Measurements from ENCODE around the gene SYK. TPM values are rescaled to one million over a fixed set of nuclear protein-coding genes. Genes with fewer than 3 reads are reported as not detected.

Gene SYK
- total RNA-seq, 1 donor from 2014 or later = 0.36 TPM

DNA sequence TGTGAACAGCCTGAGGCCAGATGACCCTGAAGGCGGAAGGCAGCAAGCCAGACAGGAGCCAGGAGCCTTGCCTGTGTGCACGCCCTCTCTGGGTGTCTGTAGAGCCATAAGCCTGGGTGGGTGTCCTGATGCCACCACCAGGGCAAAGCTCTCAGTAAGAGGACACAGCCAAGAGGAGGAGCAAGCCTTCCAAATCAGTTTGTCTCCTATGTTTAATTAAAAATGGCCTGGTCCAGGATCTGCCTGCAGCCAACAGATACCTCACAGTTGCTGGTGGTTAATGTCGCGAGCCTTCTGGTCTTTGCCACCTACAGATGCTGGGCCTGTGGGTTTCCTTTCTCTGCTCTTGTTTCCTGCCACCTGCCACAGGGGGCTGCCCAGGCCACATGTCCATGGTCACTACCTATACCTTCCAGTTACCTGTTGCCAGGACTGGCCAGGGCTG, 56.9 kb downstream of the SYK start:
- Mint-ChIP-seq H3K9me3 (ENCODE audit: unreplicated experiment) (no peaks in the 10 kb centered on the region), H3K4me1 (ENCODE audit: unreplicated experiment) (peaks cover 3% of the 10 kb centered on the region), H3K4me3 (ENCODE audit: unreplicated experiment) (no peak overlapping the region)

DNA sequence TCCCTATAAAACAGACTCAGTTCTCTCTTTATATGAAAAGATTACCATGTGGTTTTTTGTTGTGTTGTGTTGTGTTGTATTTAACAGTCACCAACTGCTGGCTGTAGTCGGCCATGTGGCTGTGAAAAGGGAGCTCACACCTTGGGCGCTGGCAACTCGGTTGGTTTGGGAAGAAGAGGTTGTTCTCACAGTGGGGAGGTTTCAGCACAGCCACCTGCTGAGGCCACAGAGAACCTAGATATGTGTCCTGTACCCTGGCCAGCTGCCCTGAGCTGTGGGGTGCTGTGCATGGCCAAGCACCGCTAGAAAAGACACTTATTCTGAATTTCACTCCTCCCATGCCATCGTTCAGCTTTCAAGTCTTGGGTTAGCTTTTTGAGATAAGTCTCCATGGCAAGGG, 58.8 kb downstream of the SYK start:
- Mint-ChIP-seq H3K27me3 (ENCODE audit: unreplicated experiment) (peaks cover 4% of the 10 kb centered on the region), H3K9me3 (ENCODE audit: unreplicated experiment) (no peaks in the 10 kb centered on the region), H3K27ac (ENCODE audit: unreplicated experiment) (no peak overlapping the region), H3K4me1 (ENCODE audit: unreplicated experiment) (peaks cover 17% of the 10 kb centered on the region), H3K4me3 (ENCODE audit: unreplicated experiment) (no peak overlapping the region), H3K36me3 (ENCODE audit: low read depth, unreplicated experiment) (no peaks in the 10 kb centered on the region)
- no peak for DNase-seq (ENCODE audit: low spot score)
- TF ChIP-seq, protein P1, sequence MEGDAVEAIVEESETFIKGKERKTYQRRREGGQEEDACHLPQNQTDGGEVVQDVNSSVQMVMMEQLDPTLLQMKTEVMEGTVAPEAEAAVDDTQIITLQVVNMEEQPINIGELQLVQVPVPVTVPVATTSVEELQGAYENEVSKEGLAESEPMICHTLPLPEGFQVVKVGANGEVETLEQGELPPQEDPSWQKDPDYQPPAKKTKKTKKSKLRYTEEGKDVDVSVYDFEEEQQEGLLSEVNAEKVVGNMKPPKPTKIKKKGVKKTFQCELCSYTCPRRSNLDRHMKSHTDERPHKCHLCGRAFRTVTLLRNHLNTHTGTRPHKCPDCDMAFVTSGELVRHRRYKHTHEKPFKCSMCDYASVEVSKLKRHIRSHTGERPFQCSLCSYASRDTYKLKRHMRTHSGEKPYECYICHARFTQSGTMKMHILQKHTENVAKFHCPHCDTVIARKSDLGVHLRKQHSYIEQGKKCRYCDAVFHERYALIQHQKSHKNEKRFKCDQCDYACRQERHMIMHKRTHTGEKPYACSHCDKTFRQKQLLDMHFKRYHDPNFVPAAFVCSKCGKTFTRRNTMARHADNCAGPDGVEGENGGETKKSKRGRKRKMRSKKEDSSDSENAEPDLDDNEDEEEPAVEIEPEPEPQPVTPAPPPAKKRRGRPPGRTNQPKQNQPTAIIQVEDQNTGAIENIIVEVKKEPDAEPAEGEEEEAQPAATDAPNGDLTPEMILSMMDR (IDR thresholded peaks at IDR 0.05; ENCODE audit: unreplicated experiment) = no peak

More for the DNA sequence above, 56.9 kb downstream of the SYK start:
- TF ChIP-seq, protein P1 (IDR thresholded peaks at IDR 0.05; ENCODE audit: unreplicated experiment) = no peak
- Mint-ChIP-seq H3K27ac (ENCODE audit: unreplicated experiment) (no peak overlapping the region), H3K27me3 (ENCODE audit: unreplicated experiment) (peaks cover 7% of the 10 kb centered on the region), H3K36me3 (ENCODE audit: low read depth, unreplicated experiment) (no peaks in the 10 kb centered on the region)
- DNase-seq (ENCODE audit: low spot score) = no peak

DNA sequence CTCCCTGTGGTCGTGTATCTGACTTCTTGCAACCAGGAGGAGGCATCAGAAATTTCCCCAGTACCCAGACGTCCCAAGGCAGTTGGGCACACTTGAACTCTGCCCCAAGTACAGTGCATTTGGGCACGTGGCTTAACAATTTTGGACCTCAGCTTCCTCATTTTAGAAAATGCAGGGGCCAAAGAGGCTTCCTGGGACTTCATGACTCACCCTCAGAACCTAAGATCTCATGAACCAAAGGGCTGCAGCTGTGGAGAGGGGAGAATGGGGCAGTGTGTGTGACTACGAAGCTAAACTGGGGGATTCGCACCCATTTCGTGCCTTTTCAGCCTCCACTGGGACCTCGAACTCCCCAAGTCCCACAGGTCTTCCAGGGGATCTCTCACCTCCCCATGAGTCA, 59.2 kb downstream of the SYK start:
- TF ChIP-seq, protein P1 (IDR thresholded peaks at IDR 0.05; ENCODE audit: unreplicated experiment) = no peak
- DNase-seq (ENCODE audit: low spot score) = no peak
- H3K36me3 Mint-ChIP-seq (ENCODE audit: low read depth, unreplicated experiment) = no peaks in the 10 kb centered on the region
- H3K4me3 Mint-ChIP-seq (ENCODE audit: unreplicated experiment) = no peak overlapping the region
- no peak overlapping the region for H3K27ac Mint-ChIP-seq (ENCODE audit: unreplicated experiment)
- peaks cover 20% of the 10 kb centered on the region for H3K4me1 Mint-ChIP-seq (ENCODE audit: unreplicated experiment)
- peaks cover 4% of the 10 kb centered on the region for H3K27me3 Mint-ChIP-seq (ENCODE audit: unreplicated experiment)
- no peaks in the 10 kb centered on the region for H3K9me3 Mint-ChIP-seq (ENCODE audit: unreplicated experiment)

DNA sequence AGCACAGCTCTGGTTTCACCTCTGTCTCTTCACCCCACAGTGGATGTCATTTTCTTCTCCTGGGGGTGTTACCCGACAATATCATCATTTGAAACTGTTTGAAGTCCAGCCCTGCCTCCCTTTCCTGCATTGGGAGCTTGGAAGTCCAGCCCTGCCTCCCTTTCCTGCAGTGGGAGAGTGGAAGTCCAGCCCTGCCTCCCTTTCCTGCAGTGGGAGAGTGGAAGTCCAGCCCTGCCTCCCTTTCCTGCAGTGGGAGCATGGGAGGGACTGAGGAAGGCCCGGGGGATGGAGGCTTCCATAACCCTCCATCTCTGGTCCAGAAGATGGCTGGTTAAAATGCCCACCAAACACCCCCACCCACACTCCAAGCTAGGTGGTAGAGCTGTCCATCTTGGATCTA, 59.8 kb downstream of the SYK start:
- H3K27ac Mint-ChIP-seq (ENCODE audit: unreplicated experiment) = no peak overlapping the region
- H3K27me3 Mint-ChIP-seq (ENCODE audit: unreplicated experiment) = peaks cover 4% of the 10 kb centered on the region
- no peaks in the 10 kb centered on the region for H3K9me3 Mint-ChIP-seq (ENCODE audit: unreplicated experiment)
- TF ChIP-seq, protein P1 (IDR thresholded peaks at IDR 0.05; ENCODE audit: unreplicated experiment) = no peak
- DNase-seq (ENCODE audit: low spot score) = no peak
- no peaks in the 10 kb centered on the region for H3K36me3 Mint-ChIP-seq (ENCODE audit: low read depth, unreplicated experiment)
- H3K4me3 Mint-ChIP-seq (ENCODE audit: unreplicated experiment) = no peak overlapping the region
- peaks cover 20% of the 10 kb centered on the region for H3K4me1 Mint-ChIP-seq (ENCODE audit: unreplicated experiment)

DNA sequence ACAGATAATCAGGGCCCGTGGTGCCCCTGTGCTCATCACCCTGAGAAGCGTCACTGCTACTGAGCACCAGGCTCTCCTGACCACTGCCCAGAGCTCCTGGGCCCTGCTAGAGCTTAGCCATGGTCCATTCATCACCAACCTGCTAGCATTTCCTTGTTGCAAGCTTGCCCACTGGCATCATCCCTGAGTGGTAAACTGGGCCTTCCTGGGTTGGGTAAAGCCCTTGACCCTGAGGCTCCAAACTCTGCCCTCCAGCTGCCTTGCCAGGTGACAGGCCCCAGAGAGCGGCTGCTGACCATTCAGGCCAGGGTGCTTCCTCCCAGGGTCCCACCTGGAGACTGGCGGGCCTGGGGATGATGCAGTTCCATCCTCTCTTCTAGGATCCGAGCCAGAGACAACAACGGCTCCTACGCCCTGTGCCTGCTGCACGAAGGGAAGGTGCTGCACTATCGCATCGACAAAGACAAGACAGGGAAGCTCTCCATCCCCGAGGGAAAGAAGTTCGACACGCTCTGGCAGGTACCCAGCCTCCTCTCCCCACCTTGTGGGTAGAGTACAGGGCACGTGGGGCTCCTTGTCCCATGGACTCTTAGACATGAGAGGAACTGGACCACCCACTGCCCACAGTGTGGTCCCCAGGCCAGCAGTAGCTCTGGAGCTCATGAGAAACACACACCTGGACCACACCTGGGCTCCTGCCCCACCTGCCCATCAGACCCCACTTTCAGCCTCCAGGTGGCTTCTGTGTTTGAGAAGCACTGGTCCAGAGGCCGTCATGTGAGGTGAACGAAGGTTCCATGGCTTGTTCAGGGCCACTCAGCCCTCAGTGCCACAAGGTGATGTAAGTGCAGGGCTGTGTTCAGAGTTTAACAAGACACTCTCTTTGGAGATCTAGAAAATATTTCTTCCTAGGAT, 60.5 kb downstream of the SYK start:
- H3K4me3 Mint-ChIP-seq (ENCODE audit: unreplicated experiment) = no peak overlapping the region
- H3K27me3 Mint-ChIP-seq (ENCODE audit: unreplicated experiment) = peaks cover 4% of the 10 kb centered on the region
- H3K36me3 Mint-ChIP-seq (ENCODE audit: low read depth, unreplicated experiment) = no peaks in the 10 kb centered on the region
- H3K4me1 Mint-ChIP-seq (ENCODE audit: unreplicated experiment) = peaks cover 20% of the 10 kb centered on the region
- H3K27ac Mint-ChIP-seq (ENCODE audit: unreplicated experiment) = no peak overlapping the region
- TF ChIP-seq, protein P1 (IDR thresholded peaks at IDR 0.05; ENCODE audit: unreplicated experiment) = no peak
- H3K9me3 Mint-ChIP-seq (ENCODE audit: unreplicated experiment) = no peaks in the 10 kb centered on the region
- DNase-seq (ENCODE audit: low spot score) = no peak

Data from endothelial cell (in vitro differentiated cells).